GM15510 (cell line): ENCODE data around the gene LRIG3.

Experiments
- POLR2A ChIP-seq: IDR thresholded peaks from 3 replicates; pipeline ENCODE4 v1.6.1; 2011; ENCODE audit warnings: borderline replicate concordance; ENCODE audit not compliant: insufficient read length; ENCODE audit errors: extremely low read depth

LRIG3 gene

GRCh38 chr12:58939399-58940100 lies 19.2 kb upstream of the LRIG3 start:
- TF ChIP-seq POLR2A, result no peak

- TF ChIP-seq POLR2A, result no peak
Observed at GRCh38 chr12:58938440-58938839, 18.1 kb upstream of the LRIG3 start.

GRCh38 chr12:58934528-58934927 lies 14.2 kb upstream of the LRIG3 start:
- TF ChIP-seq POLR2A, result no peak

- no peak for TF ChIP-seq POLR2A
Observed at GRCh38 chr12:58932806-58933681, 12.7 kb upstream of the LRIG3 start.

GRCh38 chr12:58931518-58931917 lies 11.2 kb upstream of the LRIG3 start:
- no peak for TF ChIP-seq POLR2A

- no peak for TF ChIP-seq POLR2A
Observed at GRCh38 chr12:58930770-58931324, 10.5 kb upstream of the LRIG3 start.

- TF ChIP-seq POLR2A, result no peak
Observed at GRCh38 chr12:58927120-58927519, 6.8 kb upstream of the LRIG3 start.

GRCh38 chr12:58926586-58926985 lies 6.3 kb upstream of the LRIG3 start:
- no peak for TF ChIP-seq POLR2A

GRCh38 chr12:58925751-58926150 lies 5.4 kb upstream of the LRIG3 start:
- no peak for TF ChIP-seq POLR2A

GRCh38 chr12:58925111-58925611 lies 4.9 kb upstream of the LRIG3 start:
- TF ChIP-seq POLR2A, result no peak

- TF ChIP-seq POLR2A, result no peak
Observed at GRCh38 chr12:58924652-58925051, 4.3 kb upstream of the LRIG3 start.

- no peak for TF ChIP-seq POLR2A
Observed at GRCh38 chr12:58923781-58924180, 3.5 kb upstream of the LRIG3 start.

- no peak for TF ChIP-seq POLR2A
Observed at GRCh38 chr12:58922849-58923248, 2.5 kb upstream of the LRIG3 start.

GRCh38 chr12:58920961-58921861 lies 907 bp upstream of the LRIG3 start:
- TF ChIP-seq POLR2A, result no peak
